Measurements from ENCODE around the gene SOX6. TPM values are rescaled to one million over a fixed set of nuclear protein-coding genes. Genes with fewer than 3 reads are reported as not detected.

The SOX6 gene
- total RNA-seq, 4 donors from 2014 or later: 5.7 to 23.8 (median 18.4) TPM

GRCh38 chr11:16357775-16358174 is 1.4 kb upstream of the SOX6 start:
- no peak overlapping the region for H3K4me3 ChIP-seq
- H3K4me1 ChIP-seq: peaks cover 0 to 44% (median 9%) of the 10 kb centered on the region in 4 donors
- H3K27ac ChIP-seq: peak overlapping the region in 1 of 4 donors; percentile 72
- no peaks in the 10 kb centered on the region for H3K27me3 ChIP-seq
- WGBS, 2 donors: 58% methylated on average over 2 of the region's 2 CpGs
- H3K9me3 ChIP-seq: no peaks in the 10 kb centered on the region
- no peaks in the 10 kb centered on the region for H3K36me3 ChIP-seq
- TF ChIP-seq EP300 (IDR thresholded peaks at IDR 0.05): no peak
- DNase-seq (ENCODE audit: low spot score in 2 of 2): no peak

- 32 to 44% methylated on average over 3 of the region's 3 CpGs for WGBS, 2 donors
- H3K27ac ChIP-seq: peak overlapping the region; percentile 30 to 78 (median 54)
- TF ChIP-seq CTCF (IDR thresholded peaks at IDR 0.05) (no peak), POLR2A (IDR thresholded peaks at IDR 0.05) (no peak), EP300 (IDR thresholded peaks at IDR 0.05) (peak in 1 of 2 donors; percentile 0)
Measured at GRCh38 chr11:16356761-16357393, 531 bp upstream of the SOX6 start.

GRCh38 chr11:16352707-16353106 is 3.6 kb downstream of the SOX6 start:
- H3K4me1 ChIP-seq: peaks cover 0 to 35% (median 9%) of the 10 kb centered on the region in 4 donors
- H3K27ac ChIP-seq: peak overlapping the region in 2 of 4 donors; percentile 26 to 66
- no peak for DNase-seq (ENCODE audit: low spot score in 2 of 2)

More at GRCh38 chr11:16356761-16357393, 531 bp upstream of the SOX6 start:
- Histone ChIP-seq H3K27me3 (no peaks in the 10 kb centered on the region), H3K36me3 (no peaks in the 10 kb centered on the region), H3K4me3 (peak overlapping the region in 1 of 4 donors; percentile 22), H3K9me3 (no peaks in the 10 kb centered on the region), H3K4me1 (peaks cover 0 to 44% (median 9%) of the 10 kb centered on the region in 4 donors)
- peak in 1 of 2 donors; percentile 28 for DNase-seq (ENCODE audit: low spot score in 2 of 2)

GRCh38 chr11:16350125-16350524 is 6.2 kb downstream of the SOX6 start:
- no peaks in the 10 kb centered on the region for H3K9me3 ChIP-seq
- peaks cover 0 to 13% (median 2%) of the 10 kb centered on the region in 4 donors for H3K4me1 ChIP-seq
- H3K27ac ChIP-seq: no peak overlapping the region
- no peaks in the 10 kb centered on the region for H3K36me3 ChIP-seq
- 83 to 87% methylated on average over 5 of the region's 5 CpGs for WGBS, 2 donors
- no peak for TF ChIP-seq CTCF (IDR thresholded peaks at IDR 0.05)
- no peak for TF ChIP-seq EP300 (IDR thresholded peaks at IDR 0.05)
- no peak for TF ChIP-seq POLR2A (IDR thresholded peaks at IDR 0.05)
- no peak overlapping the region for H3K4me3 ChIP-seq
- DNase-seq (ENCODE audit: low spot score in 2 of 2): no peak
- H3K27me3 ChIP-seq: no peaks in the 10 kb centered on the region

More at GRCh38 chr11:16352707-16353106, 3.6 kb downstream of the SOX6 start:
- no peak overlapping the region for H3K4me3 ChIP-seq
- no peaks in the 10 kb centered on the region for H3K36me3 ChIP-seq
- no peaks in the 10 kb centered on the region for H3K9me3 ChIP-seq
- no peak for TF ChIP-seq CTCF (IDR thresholded peaks at IDR 0.05)
- no peak for TF ChIP-seq POLR2A (IDR thresholded peaks at IDR 0.05)
- no peak for TF ChIP-seq EP300 (IDR thresholded peaks at IDR 0.05)
- no peaks in the 10 kb centered on the region for H3K27me3 ChIP-seq

- Histone ChIP-seq H3K27me3 (no peaks in the 10 kb centered on the region), H3K4me1 (no peaks in the 10 kb centered on the region), H3K4me3 (no peak overlapping the region), H3K9me3 (no peaks in the 10 kb centered on the region), H3K27ac (no peak overlapping the region), H3K36me3 (no peaks in the 10 kb centered on the region)
- TF ChIP-seq POLR2A (IDR thresholded peaks at IDR 0.05) (no peak), EP300 (IDR thresholded peaks at IDR 0.05) (no peak), CTCF (IDR thresholded peaks at IDR 0.05) (no peak)
- DNase-seq (ENCODE audit: low spot score in 2 of 2): no peak
Measured at GRCh38 chr11:16347928-16348685, 8.2 kb downstream of the SOX6 start.
